Common myeloid progenitor, CD34-positive (primary cell): Measurements from ENCODE around the gene SYNM.
"Not testable (repeated sequence)": the region's sequence is repeated elsewhere in the genome, so short reads cannot be mapped to it uniquely, and the experiment has no call there.

ENCODE experiments used
- CTCF ChIA-PET: fragments of 350-600 bp; sonication (Branson Sonifier 250); formaldehyde crosslinking; loops from one replicate; lab custom pipeline; 2021; ENCODE audit warnings: antibody characterized with exemption; lab: Charles Lee
- POLR2A ChIA-PET: fragments of 350-600 bp; sonication (Branson Sonifier 250); formaldehyde crosslinking; loops from one replicate; lab custom pipeline; 2021; ENCODE audit warnings: antibody characterized with exemption; lab: Charles Lee
- DNase-seq, 3 donors: peaks; one replicate each; pipeline versions ENCODE4 v3.0.0 to v3.0.0-alpha.2; 2013
- H3K27ac ChIP-seq, 2 experiments: 1 replicate in 1 of 2; 2 replicates in 1 of 2; pipeline ENCODE4 v1.7.0; 2013; ENCODE audit warnings: inconsistent platforms in 2 of 2, low read length in 2 of 2, mild to moderate bottlenecking in 2 of 2, low read depth in 1 of 2, moderate library complexity in 1 of 2; ENCODE audit not compliant: severe bottlenecking in 2 of 2, insufficient read depth in 1 of 2, poor library complexity in 1 of 2
- H3K27me3 ChIP-seq, 5 experiments: replicated peaks in 2 of 5; 1 replicate in 3 of 5; 2 replicates in 2 of 5; pipeline versions ENCODE4 v1.6.1 to v1.7.0; 2013; ENCODE audit warnings: low read length in 4 of 5, mild to moderate bottlenecking in 2 of 5, moderate library complexity in 2 of 5, inconsistent platforms in 1 of 5; ENCODE audit not compliant: insufficient read depth in 5 of 5, control insufficient read depth in 4 of 5
- H3K36me3 ChIP-seq, 4 experiments: 1 replicate in 2 of 4; 2 replicates in 2 of 4; pipeline versions ENCODE4 v1.6.1 to v1.7.0; 2013; ENCODE audit warnings: low read length in 3 of 4, control low read depth in 1 of 4, mild to moderate bottlenecking in 1 of 4; ENCODE audit not compliant: control insufficient read depth in 4 of 4, insufficient read depth in 4 of 4
- H3K4me1 ChIP-seq, 4 experiments: 1 replicate in 3 of 4; 2 replicates in 1 of 4; pipeline versions ENCODE4 v1.6.1 to v1.7.1; 2013; ENCODE audit warnings: low read length in 3 of 4, mild to moderate bottlenecking in 3 of 4, control low read depth in 1 of 4, inconsistent platforms in 1 of 4, moderate library complexity in 1 of 4; ENCODE audit not compliant: control insufficient read depth in 4 of 4, insufficient read depth in 4 of 4; ENCODE audit errors: control extremely low read depth in 1 of 4
- H3K4me3 ChIP-seq, 7 experiments: 1 replicate in 4 of 7; 2 replicates in 3 of 7; pipeline versions ENCODE4 v1.5.1 to v1.7.0; 2013; ENCODE audit warnings: mild to moderate bottlenecking in 7 of 7, low read length in 6 of 7, moderate library complexity in 6 of 7, inconsistent platforms in 2 of 7, low read depth in 2 of 7, control low read depth in 1 of 7; ENCODE audit not compliant: insufficient read depth in 4 of 7, control insufficient read depth in 1 of 7; ENCODE audit errors: extremely low read depth in 1 of 7
- H3K9me3 ChIP-seq, 5 experiments: 1 replicate in 4 of 5; 2 replicates in 1 of 5; pipeline versions ENCODE4 v1.6.1 to v1.7.1; 2013; ENCODE audit warnings: low read length in 4 of 5, mild to moderate bottlenecking in 2 of 5, inconsistent platforms in 1 of 5, low read depth in 1 of 5, moderate library complexity in 1 of 5; ENCODE audit not compliant: control insufficient read depth in 4 of 5, insufficient read depth in 2 of 5; ENCODE audit errors: control extremely low read depth in 1 of 5
- WGBS: methylation state at CpG from one replicate; pipeline ENCODE4 v1.1.5; 2013; ENCODE audit not compliant: insufficient coverage; 5-methylcytosine and 5-hydroxymethylcytosine counted together

Gene SYNM

DNA sequence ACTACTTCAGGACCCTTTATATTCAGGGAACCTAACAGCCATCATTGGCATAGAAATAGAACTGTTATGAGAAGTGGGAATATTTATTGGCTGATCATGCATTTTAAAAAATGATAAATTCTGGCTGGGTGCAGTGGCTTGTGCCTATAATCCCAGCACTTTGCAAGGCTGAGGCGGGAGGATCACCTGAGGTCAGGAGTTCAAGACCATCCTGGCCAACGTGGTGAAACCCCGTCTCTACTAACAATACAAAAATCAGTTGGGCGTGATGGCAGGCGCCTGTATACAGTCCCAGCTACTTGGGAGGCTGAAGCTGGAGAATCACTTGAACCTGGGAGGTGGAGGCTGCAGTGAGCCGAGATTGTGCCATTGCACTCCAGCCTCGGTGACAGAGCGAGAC lies 6.8 kb downstream of the SYNM start:
- H3K9me3 ChIP-seq, H3K36me3 ChIP-seq, H3K4me3 ChIP-seq, H3K4me1 ChIP-seq, H3K27ac ChIP-seq, POLR2A ChIA-PET, DNase-seq: not testable (repeated sequence)
- CTCF ChIA-PET, result interaction anchor here (0.8 kb wide), 1 partner anchor 13 kb away, joined by 3 read pairs; no protein-coding TSS in a partner anchor
- H3K27me3 ChIP-seq, result peaks cover 4 to 17% (median 7%) of the 10 kb centered on the region in 5 experiments
- WGBS, result 93% methylated on average over 8 of the region's 8 CpGs

GRCh38 chr15:99113547-99114271 lies 8.8 kb downstream of the SYNM start:
- no peak for DNase-seq
- Histone ChIP-seq H3K36me3 (no peaks in the 10 kb centered on the region), H3K4me3 (no peak overlapping the region), H3K9me3 (no peaks in the 10 kb centered on the region), H3K27me3 (peaks cover 0 to 6% (median 0%) of the 10 kb centered on the region in 5 experiments), H3K4me1 (peaks cover 0 to 8% (median 1%) of the 10 kb centered on the region in 4 experiments), H3K27ac (no peak overlapping the region)
- 98% methylated on average over 12 of the region's 13 CpGs for WGBS
- POLR2A ChIA-PET, result no interaction called here
- CTCF ChIA-PET, result interaction anchor here (0.6 kb wide), 1 partner anchor 9 kb away, joined by 3 read pairs; the partner anchor contains the start of gene SYNM

GRCh38 chr15:99114511-99115299 lies 9.8 kb downstream of the SYNM start:
- WGBS, result 89% methylated on average over 6 of the region's 12 CpGs
- ChIA-PET POLR2A (no interaction called here), CTCF (no interaction called here)
- Histone ChIP-seq H3K27ac (no peak overlapping the region), H3K9me3 (no peaks in the 10 kb centered on the region), H3K4me1 (peaks cover 0 to 8% (median 1%) of the 10 kb centered on the region in 4 experiments), H3K36me3 (no peaks in the 10 kb centered on the region), H3K4me3 (no peak overlapping the region), H3K27me3 (no peaks in the 10 kb centered on the region)
- no peak for DNase-seq

DNA sequence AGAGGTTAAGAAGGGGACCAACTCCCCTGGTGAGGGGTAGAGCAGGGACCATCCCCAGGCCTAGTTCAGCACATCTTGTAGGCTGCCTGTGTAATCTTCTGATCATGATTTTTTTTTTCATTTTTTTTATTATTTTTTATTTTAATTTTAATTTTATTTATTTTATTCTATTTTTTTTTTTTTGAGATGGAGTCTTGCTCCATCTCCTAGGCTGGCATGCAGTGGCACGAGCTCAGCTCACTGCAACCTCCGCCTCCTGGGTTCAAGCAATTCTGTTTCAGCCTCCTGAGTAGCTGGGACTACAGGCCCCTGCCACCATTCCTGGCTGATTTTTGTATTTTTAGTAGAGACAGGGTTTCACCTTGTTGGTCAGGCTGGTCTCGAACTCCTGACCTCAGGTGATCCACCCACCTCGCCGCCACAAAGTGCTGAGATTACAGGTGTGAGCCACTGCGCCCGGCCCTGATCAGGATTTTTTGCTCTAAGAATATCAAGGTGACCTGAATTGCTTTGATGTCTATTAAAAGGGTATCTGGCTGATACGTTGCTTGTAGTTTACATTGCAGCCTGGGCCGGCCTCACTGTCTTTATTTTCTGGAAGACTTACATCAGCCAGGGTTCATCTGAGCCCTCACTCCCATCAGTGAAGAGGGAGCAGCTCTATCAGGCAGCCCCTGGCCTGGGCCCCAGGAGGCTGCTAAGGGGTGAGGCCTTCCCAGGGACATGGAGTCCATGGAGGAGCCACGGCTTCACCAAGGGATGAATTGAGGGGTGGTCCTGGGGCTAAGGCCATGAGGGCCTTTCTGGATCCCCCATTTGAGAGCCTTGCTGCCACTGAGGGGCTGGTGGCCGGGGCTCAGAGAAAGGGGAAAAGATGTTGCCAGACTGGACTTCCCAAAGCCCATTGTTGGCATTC lies 10.7 kb downstream of the SYNM start:
- 94% methylated on average over 11 of the region's 11 CpGs for WGBS
- CTCF ChIA-PET, result no interaction called here
- no peaks in the 10 kb centered on the region for H3K27me3 ChIP-seq
- no peaks in the 10 kb centered on the region for H3K36me3 ChIP-seq
- no peak for DNase-seq
- no peak overlapping the region for H3K4me3 ChIP-seq
- peaks cover 0 to 8% (median 1%) of the 10 kb centered on the region in 4 experiments for H3K4me1 ChIP-seq
- H3K27ac ChIP-seq, result no peak overlapping the region
- H3K9me3 ChIP-seq, result no peaks in the 10 kb centered on the region
- POLR2A ChIA-PET, result no interaction called here

GRCh38 chr15:99117111-99117510 lies 12.2 kb downstream of the SYNM start:
- ChIA-PET CTCF (interaction anchor here (1.0 kb wide), 1 partner anchor 12 kb away, joined by 3 read pairs; no protein-coding TSS in a partner anchor), POLR2A (no interaction called here)
- Histone ChIP-seq H3K4me1 (no peaks in the 10 kb centered on the region), H3K27me3 (no peaks in the 10 kb centered on the region), H3K36me3 (no peaks in the 10 kb centered on the region), H3K27ac (no peak overlapping the region), H3K9me3 (no peaks in the 10 kb centered on the region), H3K4me3 (no peak overlapping the region)
- DNase-seq, result no peak
- WGBS, result 97% methylated on average over 7 of the region's 8 CpGs

DNA sequence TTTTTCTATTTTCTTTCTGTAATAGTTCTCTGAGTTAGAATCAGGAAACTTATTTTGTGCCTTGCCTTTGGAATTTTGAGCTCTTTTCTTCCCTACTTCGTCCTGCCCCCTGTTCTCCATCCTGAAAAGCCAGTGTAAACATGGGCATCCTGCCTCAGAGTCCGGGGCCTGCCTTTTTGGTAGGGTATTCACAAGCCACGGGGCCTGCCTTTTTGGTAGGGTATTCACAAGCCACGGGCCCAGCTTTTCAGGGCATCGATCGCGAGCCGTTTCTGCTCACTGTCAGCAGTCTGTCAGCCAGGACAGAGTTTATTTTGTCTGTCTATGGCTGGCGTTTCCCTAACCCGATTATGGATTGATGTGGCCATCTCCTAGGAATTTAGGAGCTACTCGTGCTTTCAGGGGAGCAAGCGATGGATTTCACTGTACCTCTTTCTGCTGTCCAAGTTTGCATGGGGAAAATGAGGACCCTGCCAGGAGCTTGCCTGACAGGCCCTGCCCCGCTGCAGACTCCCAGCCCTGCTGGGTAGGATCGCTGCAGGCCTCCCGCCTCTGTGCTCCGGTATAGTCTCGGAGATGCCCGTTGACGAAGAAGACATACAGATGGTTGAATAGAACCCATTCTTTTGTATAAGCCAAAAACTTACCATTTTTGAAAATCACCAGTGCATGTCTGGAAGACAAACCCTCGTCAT lies 12.8 kb downstream of the SYNM start:
- ChIA-PET CTCF (interaction anchor here (1.0 kb wide), 1 partner anchor 12 kb away, joined by 3 read pairs; no protein-coding TSS in a partner anchor), POLR2A (no interaction called here)
- DNase-seq, result no peak

More for the DNA sequence above, 12.8 kb downstream of the SYNM start:
- no peaks in the 10 kb centered on the region for H3K9me3 ChIP-seq
- WGBS, result 95% methylated on average over 20 of the region's 20 CpGs
- H3K27ac ChIP-seq, result no peak overlapping the region
- no peak overlapping the region for H3K4me3 ChIP-seq
- H3K36me3 ChIP-seq, result no peaks in the 10 kb centered on the region
- H3K4me1 ChIP-seq, result no peaks in the 10 kb centered on the region
- H3K27me3 ChIP-seq, result no peaks in the 10 kb centered on the region
